ENCODE measurements around the gene PRKACA.
"Not testable (repeated sequence)": the region's sequence is repeated elsewhere in the genome, so short reads cannot be mapped to it uniquely, and the experiment has no call there.

DNA sequence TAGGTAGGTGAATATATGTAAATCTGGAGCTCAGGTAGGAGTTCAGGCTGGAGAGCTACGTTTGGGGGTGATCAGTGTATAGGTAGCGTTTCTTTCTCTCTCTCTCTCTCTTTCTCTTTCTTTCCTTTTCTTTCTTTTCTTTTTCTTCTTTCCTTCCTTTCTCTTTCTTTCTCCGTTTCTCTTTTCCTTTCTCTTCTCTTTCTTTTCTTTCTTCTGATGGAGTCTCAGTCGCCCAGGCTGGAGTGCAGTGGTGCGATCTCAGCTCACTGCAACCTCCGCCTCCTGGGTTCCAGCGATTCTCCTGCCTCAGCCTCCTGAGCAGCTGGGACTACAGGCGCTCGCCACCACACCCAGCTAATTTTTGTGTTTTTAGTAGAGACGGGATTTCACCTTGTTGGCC is 28.6 kb upstream of the PRKACA start:
- TF ChIP-seq, protein P1, sequence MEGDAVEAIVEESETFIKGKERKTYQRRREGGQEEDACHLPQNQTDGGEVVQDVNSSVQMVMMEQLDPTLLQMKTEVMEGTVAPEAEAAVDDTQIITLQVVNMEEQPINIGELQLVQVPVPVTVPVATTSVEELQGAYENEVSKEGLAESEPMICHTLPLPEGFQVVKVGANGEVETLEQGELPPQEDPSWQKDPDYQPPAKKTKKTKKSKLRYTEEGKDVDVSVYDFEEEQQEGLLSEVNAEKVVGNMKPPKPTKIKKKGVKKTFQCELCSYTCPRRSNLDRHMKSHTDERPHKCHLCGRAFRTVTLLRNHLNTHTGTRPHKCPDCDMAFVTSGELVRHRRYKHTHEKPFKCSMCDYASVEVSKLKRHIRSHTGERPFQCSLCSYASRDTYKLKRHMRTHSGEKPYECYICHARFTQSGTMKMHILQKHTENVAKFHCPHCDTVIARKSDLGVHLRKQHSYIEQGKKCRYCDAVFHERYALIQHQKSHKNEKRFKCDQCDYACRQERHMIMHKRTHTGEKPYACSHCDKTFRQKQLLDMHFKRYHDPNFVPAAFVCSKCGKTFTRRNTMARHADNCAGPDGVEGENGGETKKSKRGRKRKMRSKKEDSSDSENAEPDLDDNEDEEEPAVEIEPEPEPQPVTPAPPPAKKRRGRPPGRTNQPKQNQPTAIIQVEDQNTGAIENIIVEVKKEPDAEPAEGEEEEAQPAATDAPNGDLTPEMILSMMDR (IDR thresholded peaks at IDR 0.05): not testable (repeated sequence)
- not testable (repeated sequence) for TF ChIP-seq EP300 (IDR thresholded peaks at IDR 0.05; ENCODE audit: low read depth); POLR2A (IDR thresholded peaks at IDR 0.05); POLR2AphosphoS5 (IDR thresholded peaks at IDR 0.05)
